Gastrocnemius medialis (tissue), 4 donors: Measurements from ENCODE around the gene LRFN2.

ENCODE experiments used
- CTCF ChIP-seq, 5 experiments: fragments of 450-650 bp in 3 of 5; fragments of 200-600 bp in 2 of 5; sonication (generic) in 2 of 5; IDR thresholded peaks in 4 of 5; conservative IDR thresholded peaks in 1 of 5; 1 replicate in 4 of 5; 2 replicates in 1 of 5; pipeline ENCODE4 v1.5.1; 2016 to 2019; ENCODE audit warnings: antibody characterized with exemption in 5 of 5, mild to moderate bottlenecking in 3 of 5, moderate library complexity in 3 of 5
- POLR2A ChIP-seq, 2 donors: fragments of 450-650 bp; IDR thresholded peaks; one replicate each; pipeline ENCODE4 v1.6.1; 2017; ENCODE audit warnings: antibody characterized with exemption in 2 of 2, mild to moderate bottlenecking in 2 of 2, moderate library complexity in 2 of 2

- TF ChIP-seq CTCF (IDR thresholded peaks at IDR 0.05 in 4 of 5, conservative IDR thresholded peaks at IDR 0.05 in 1 of 5) (no peak), POLR2A (IDR thresholded peaks at IDR 0.05) (no peak)
Observed at GRCh38 chr6:40369891-40370290, 217.3 kb downstream of the LRFN2 start.
